Measurements from ENCODE around the gene TMEM132C.

The TMEM132C gene

GRCh38 chr12:128312661-128313060 is 45.7 kb downstream of the TMEM132C start:
- TF ChIP-seq CTCF (IDR thresholded peaks at IDR 0.05; ENCODE audit: borderline replicate concordance, insufficient read depth, low read depth, low read length), result no peak
- no peak overlapping the region for H3K4me3 ChIP-seq (ENCODE audit: low read depth, low read length)

GRCh38 chr12:128313931-128314330 is 47.0 kb downstream of the TMEM132C start:
- no peak for TF ChIP-seq CTCF (IDR thresholded peaks at IDR 0.05; ENCODE audit: borderline replicate concordance, insufficient read depth, low read depth, low read length)
- no peak overlapping the region for H3K4me3 ChIP-seq (ENCODE audit: low read depth, low read length)

- no peak for TF ChIP-seq CTCF (IDR thresholded peaks at IDR 0.05; ENCODE audit: borderline replicate concordance, insufficient read depth, low read depth, low read length)
Observed at GRCh38 chr12:128314611-128315010, 47.6 kb downstream of the TMEM132C start.

GRCh38 chr12:128316078-128316477 is 49.1 kb downstream of the TMEM132C start:
- H3K4me3 ChIP-seq (ENCODE audit: low read depth, low read length), result no peak overlapping the region
- TF ChIP-seq CTCF (IDR thresholded peaks at IDR 0.05; ENCODE audit: borderline replicate concordance, insufficient read depth, low read depth, low read length), result no peak

More at GRCh38 chr12:128314611-128315010, 47.6 kb downstream of the TMEM132C start:
- no peak overlapping the region for H3K4me3 ChIP-seq (ENCODE audit: low read depth, low read length)

GRCh38 chr12:128316973-128317526 is 50.1 kb downstream of the TMEM132C start:
- no peak for TF ChIP-seq CTCF (IDR thresholded peaks at IDR 0.05; ENCODE audit: borderline replicate concordance, insufficient read depth, low read depth, low read length)
- no peak overlapping the region for H3K4me3 ChIP-seq (ENCODE audit: low read depth, low read length)

GRCh38 chr12:128318341-128318740 is 51.4 kb downstream of the TMEM132C start:
- no peak overlapping the region for H3K4me3 ChIP-seq (ENCODE audit: low read depth, low read length)
- TF ChIP-seq CTCF (IDR thresholded peaks at IDR 0.05; ENCODE audit: borderline replicate concordance, insufficient read depth, low read depth, low read length), result no peak

GRCh38 chr12:128318946-128319345 is 52.0 kb downstream of the TMEM132C start:
- no peak overlapping the region for H3K4me3 ChIP-seq (ENCODE audit: low read depth, low read length)
- no peak for TF ChIP-seq CTCF (IDR thresholded peaks at IDR 0.05; ENCODE audit: borderline replicate concordance, insufficient read depth, low read depth, low read length)
